Measurements from ENCODE around the gene MAP7.
"Not testable (repeated sequence)": the region's sequence is repeated elsewhere in the genome, so short reads cannot be mapped to it uniquely, and the experiment has no call there.

The MAP7 gene

GRCh38 chr6:136331461-136331860, 218.8 kb downstream of the MAP7 start:
- DNase-seq: no peak

- DNase-seq: no peak
Observed at GRCh38 chr6:136330634-136331033, 219.6 kb downstream of the MAP7 start.

- peak in 1 of 5 experiments; percentile 34 for DNase-seq
Observed at GRCh38 chr6:136326038-136326553, 224.1 kb downstream of the MAP7 start.

GRCh38 chr6:136324686-136325380, 225.4 kb downstream of the MAP7 start:
- DNase-seq: no peak

GRCh38 chr6:136323431-136324112, 226.7 kb downstream of the MAP7 start:
- DNase-seq: no peak

- DNase-seq: no peak
Observed at GRCh38 chr6:136319732-136320131, 230.5 kb downstream of the MAP7 start.

- no peak for DNase-seq
Observed at GRCh38 chr6:136318676-136319075, 231.5 kb downstream of the MAP7 start.

GRCh38 chr6:136317971-136318370, 232.3 kb downstream of the MAP7 start:
- DNase-seq: no peak

GRCh38 chr6:136317021-136317694, 233.1 kb downstream of the MAP7 start:
- peak in 4 of 5 experiments; percentile 18 to 79 (median 38) for DNase-seq

GRCh38 chr6:136315594-136315993, 234.6 kb downstream of the MAP7 start:
- DNase-seq: no peak

GRCh38 chr6:136312975-136313374, 237.2 kb downstream of the MAP7 start:
- no peak for DNase-seq

- DNase-seq: no peak
Observed at GRCh38 chr6:136309729-136310311, 240.4 kb downstream of the MAP7 start.

- no peak for DNase-seq
Observed at GRCh38 chr6:136309171-136309570, 241.1 kb downstream of the MAP7 start.

- DNase-seq: not testable (repeated sequence)
Observed at GRCh38 chr6:136308469-136308868, 241.8 kb downstream of the MAP7 start.

- DNase-seq: no peak
Observed at GRCh38 chr6:136307351-136307750, 242.9 kb downstream of the MAP7 start.

GRCh38 chr6:136306466-136306865, 243.8 kb downstream of the MAP7 start:
- no peak for DNase-seq

- no peak for DNase-seq
Observed at GRCh38 chr6:136304410-136304809, 245.8 kb downstream of the MAP7 start.

- DNase-seq: no peak
Observed at GRCh38 chr6:136303516-136303915, 246.7 kb downstream of the MAP7 start.

- no peak for DNase-seq
Observed at GRCh38 chr6:136294621-136295020, 255.6 kb downstream of the MAP7 start.
